ENCODE measurements around the gene PLXNA2.

DNA sequence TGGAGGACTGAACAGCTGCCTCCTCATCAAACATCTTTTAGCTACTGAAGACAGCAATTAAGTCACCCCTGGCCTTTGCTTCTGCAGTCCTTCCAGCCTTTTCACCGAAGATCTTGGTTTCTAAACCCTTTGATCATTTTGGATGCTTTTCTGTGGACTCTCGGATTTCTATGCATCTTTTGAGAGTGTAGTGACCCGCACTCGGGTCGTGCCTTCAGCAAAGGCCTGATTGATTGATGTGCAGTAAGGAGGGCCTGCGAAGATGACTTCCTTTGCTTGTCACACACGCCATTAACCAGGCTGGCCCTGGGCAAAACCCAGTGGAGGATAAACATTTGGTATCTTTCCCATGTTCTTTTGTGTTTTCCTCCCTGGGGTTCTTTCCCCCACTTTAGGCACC lies 175.8 kb downstream of the PLXNA2 start:
- TF ChIP-seq, protein P1, sequence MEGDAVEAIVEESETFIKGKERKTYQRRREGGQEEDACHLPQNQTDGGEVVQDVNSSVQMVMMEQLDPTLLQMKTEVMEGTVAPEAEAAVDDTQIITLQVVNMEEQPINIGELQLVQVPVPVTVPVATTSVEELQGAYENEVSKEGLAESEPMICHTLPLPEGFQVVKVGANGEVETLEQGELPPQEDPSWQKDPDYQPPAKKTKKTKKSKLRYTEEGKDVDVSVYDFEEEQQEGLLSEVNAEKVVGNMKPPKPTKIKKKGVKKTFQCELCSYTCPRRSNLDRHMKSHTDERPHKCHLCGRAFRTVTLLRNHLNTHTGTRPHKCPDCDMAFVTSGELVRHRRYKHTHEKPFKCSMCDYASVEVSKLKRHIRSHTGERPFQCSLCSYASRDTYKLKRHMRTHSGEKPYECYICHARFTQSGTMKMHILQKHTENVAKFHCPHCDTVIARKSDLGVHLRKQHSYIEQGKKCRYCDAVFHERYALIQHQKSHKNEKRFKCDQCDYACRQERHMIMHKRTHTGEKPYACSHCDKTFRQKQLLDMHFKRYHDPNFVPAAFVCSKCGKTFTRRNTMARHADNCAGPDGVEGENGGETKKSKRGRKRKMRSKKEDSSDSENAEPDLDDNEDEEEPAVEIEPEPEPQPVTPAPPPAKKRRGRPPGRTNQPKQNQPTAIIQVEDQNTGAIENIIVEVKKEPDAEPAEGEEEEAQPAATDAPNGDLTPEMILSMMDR (conservative IDR thresholded peaks at IDR 0.05; ENCODE audit: low read length) = no peak
- TF ChIP-seq EZH2phosphoT487 (IDR thresholded peaks at IDR 0.05; ENCODE audit: borderline replicate concordance, low read depth, low read length) = no peak

Measured in OCI-LY7 (cell line).